Fibroblast of mammary gland (primary cell): ENCODE data around the gene MBLAC2.
A peak's percentile ranks its signal among the peaks of the same experiment; 100 is the strongest.

ENCODE experiments used
- DNase-seq: peaks from one replicate; pipeline ENCODE4 v3.0.0-alpha.2; 2010; ENCODE audit warnings: low read depth
- H3K4me3 ChIP-seq: 2 replicates; pipeline ENCODE4 v1.5.1; 2011; ENCODE audit warnings: low read depth, mild to moderate bottlenecking, low read length, moderate library complexity; ENCODE audit not compliant: control insufficient read depth
- TF ChIP-seq, protein P1 (sequence below): conservative IDR thresholded peaks from 2 replicates; pipeline ENCODE4 v1.5.1; 2011; ENCODE audit warnings: low read depth, low read length, inconsistent platforms; ENCODE audit not compliant: control insufficient read depth, insufficient read depth

MBLAC2 gene

DNA sequence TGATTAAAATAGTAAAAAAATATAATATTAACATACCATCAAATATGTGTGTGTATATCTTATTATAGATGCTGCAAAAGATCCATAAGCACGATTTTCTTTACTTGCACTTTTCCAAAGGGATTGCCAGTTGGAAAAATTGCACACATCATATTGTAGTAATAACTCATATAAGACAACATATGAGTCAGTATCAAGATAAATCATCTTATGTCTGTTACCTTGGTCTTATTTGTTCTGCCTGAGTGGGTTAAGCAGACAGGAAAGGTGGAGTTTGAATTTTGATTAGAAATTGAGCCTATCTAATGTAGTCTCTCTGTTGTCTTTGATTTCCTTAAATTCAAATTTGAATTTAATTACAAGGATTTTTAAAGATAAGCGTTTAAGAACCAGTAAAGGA, 30.2 kb upstream of the MBLAC2 start:
- no peak for DNase-seq
- TF ChIP-seq, protein P1, sequence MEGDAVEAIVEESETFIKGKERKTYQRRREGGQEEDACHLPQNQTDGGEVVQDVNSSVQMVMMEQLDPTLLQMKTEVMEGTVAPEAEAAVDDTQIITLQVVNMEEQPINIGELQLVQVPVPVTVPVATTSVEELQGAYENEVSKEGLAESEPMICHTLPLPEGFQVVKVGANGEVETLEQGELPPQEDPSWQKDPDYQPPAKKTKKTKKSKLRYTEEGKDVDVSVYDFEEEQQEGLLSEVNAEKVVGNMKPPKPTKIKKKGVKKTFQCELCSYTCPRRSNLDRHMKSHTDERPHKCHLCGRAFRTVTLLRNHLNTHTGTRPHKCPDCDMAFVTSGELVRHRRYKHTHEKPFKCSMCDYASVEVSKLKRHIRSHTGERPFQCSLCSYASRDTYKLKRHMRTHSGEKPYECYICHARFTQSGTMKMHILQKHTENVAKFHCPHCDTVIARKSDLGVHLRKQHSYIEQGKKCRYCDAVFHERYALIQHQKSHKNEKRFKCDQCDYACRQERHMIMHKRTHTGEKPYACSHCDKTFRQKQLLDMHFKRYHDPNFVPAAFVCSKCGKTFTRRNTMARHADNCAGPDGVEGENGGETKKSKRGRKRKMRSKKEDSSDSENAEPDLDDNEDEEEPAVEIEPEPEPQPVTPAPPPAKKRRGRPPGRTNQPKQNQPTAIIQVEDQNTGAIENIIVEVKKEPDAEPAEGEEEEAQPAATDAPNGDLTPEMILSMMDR, result no peak
- no peak overlapping the region for H3K4me3 ChIP-seq

DNA sequence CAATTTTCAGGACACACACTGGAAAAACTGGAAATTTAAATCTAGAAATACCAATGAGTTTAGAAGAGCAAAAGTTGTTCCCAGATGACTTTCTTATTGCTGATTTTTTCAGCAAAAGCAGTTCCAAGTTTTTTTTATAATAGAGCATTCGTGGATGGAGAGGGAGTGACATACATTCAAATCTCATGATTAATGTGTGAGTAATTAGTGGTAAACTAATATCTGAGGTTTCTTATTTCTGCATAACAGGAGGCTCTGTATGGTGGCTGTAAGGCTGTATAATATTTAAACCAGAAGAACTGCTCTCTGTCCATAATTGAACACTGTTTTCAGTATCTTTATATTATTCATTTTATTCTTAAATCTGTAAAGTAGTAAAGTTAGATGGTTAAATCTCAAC, 29.0 kb upstream of the MBLAC2 start:
- TF ChIP-seq, protein P1, result no peak
- H3K4me3 ChIP-seq, result no peak overlapping the region
- DNase-seq, result peak; percentile 15

DNA sequence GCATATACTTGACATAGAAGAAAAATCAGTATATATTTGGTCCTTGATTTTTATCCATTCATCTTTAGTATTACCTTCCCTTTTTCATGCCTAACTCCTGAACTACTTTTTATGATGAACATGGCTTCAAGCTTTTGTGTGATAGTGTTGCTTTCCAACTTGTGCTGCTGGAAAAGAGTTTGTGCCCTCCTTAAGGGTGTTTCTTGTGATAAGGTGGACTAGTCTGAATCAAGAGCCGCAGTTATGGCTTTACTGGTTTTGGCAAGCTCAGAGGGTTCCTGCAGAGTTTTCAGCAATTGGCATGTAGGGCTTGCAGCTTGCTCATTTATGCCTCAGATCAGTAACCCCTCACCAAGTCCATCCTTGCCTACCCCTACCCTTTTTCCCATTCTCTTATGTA, 20.6 kb upstream of the MBLAC2 start:
- no peak overlapping the region for H3K4me3 ChIP-seq
- TF ChIP-seq, protein P1, result no peak

DNA sequence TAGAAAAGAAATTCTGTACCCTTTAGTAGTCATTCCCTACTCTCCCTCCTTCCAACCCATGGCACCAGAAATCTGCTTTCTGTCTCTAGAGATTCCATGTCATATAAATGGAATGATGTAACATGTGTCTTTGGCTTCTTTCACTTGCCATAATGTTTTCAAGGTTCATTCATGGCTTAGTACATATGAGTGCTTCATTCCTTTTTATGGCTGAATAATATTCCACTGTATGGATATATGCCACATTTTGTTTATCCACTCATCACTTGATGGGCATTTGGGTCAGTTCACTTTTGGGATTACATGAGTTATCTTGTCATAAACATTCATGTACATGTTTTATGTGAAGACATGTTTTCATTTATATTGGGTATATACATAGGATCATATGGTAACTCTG, 19.5 kb upstream of the MBLAC2 start:
- TF ChIP-seq, protein P1, result no peak
- DNase-seq, result no peak
- no peak overlapping the region for H3K4me3 ChIP-seq

More for the DNA sequence above, 20.6 kb upstream of the MBLAC2 start:
- DNase-seq, result no peak

- peak; percentile 47 for DNase-seq
- H3K4me3 ChIP-seq, result no peak overlapping the region
- TF ChIP-seq, protein P1, result no peak
Observed at GRCh38 chr5:90488791-90489190, 14.2 kb upstream of the MBLAC2 start.

DNA sequence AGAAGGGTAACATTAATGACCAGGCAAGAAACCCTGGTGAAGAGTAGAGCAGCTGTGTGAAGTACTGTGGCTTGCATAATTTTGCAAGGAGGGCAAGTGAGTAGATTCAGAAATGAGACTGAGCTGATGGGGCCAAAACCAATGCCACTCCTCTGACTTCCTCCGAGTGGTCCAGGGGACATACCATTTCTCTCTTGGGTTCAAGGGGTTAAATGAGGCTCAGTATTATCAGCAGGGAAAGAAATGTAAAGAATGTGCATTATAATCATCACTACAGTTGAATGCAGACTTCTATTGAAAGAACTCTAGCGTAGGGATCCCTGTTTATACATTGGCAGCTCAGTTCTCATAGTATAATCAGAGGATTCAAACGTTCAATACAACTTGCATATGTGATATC, 10.0 kb upstream of the MBLAC2 start:
- H3K4me3 ChIP-seq, result no peak overlapping the region
- TF ChIP-seq, protein P1, result no peak

DNA sequence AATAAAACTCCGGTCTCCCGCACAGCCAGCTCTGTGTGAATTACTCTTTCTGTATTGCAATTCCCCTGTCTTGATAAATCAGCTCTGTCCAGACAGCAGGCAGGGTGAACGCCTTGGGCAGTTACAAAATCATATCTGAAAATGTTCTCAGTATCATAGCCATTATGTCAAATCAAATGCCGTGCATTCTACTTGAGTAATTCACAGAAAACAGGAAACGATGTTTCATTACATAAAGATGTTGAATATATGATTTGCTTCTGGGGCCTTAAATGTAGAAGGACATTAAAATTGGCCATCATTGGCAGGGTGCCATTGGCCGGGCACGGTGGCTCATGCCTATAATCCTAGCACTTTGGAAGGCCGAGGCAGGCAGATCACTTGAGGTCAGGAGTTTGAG, 8.6 kb upstream of the MBLAC2 start:
- DNase-seq, result no peak
- H3K4me3 ChIP-seq, result no peak overlapping the region
- TF ChIP-seq, protein P1, result no peak

More for the DNA sequence above, 10.0 kb upstream of the MBLAC2 start:
- no peak for DNase-seq
